Immature natural killer cell (primary cell): ENCODE data around the gene HES1. TPM values are rescaled to one million over a fixed set of nuclear protein-coding genes. Genes with fewer than 3 reads are reported as not detected.
"Not testable (repeated sequence)": the region's sequence is repeated elsewhere in the genome, so short reads cannot be mapped to it uniquely, and the experiment has no call there.

ENCODE experiments used
- DNase-seq, 3 donors: peaks; one replicate each; pipeline ENCODE4 v3.0.0; 2022; ENCODE audit warnings: mixed read lengths in 1 of 3
- H3K27ac Mint-ChIP-seq, 6 donors: one replicate each; pipeline ENCODE4 v1.8.0; 2020; ENCODE audit warnings: mixed read lengths in 6 of 6, mild to moderate bottlenecking in 5 of 6, inconsistent platforms in 4 of 6, moderate library complexity in 3 of 6
- H3K27me3 Mint-ChIP-seq, 3 donors: one replicate each; pipeline ENCODE4 v1.8.0; 2020 to 2021; ENCODE audit warnings: low read depth in 3 of 3, mild to moderate bottlenecking in 3 of 3, mixed read lengths in 3 of 3, moderate library complexity in 3 of 3, inconsistent platforms in 1 of 3
- H3K36me3 Mint-ChIP-seq, 3 donors: one replicate each; pipeline ENCODE4 v1.8.0; 2020; ENCODE audit warnings: mixed read lengths in 3 of 3, inconsistent platforms in 2 of 3, mild to moderate bottlenecking in 2 of 3
- H3K4me1 Mint-ChIP-seq, 2 donors: one replicate each; pipeline ENCODE4 v1.8.0; 2020; ENCODE audit warnings: inconsistent platforms in 2 of 2, mild to moderate bottlenecking in 2 of 2, mixed read lengths in 2 of 2, moderate library complexity in 1 of 2
- H3K4me3 Mint-ChIP-seq, 5 donors: one replicate each; pipeline ENCODE4 v1.8.0; 2020; ENCODE audit warnings: mild to moderate bottlenecking in 5 of 5, mixed read lengths in 5 of 5, inconsistent platforms in 3 of 5, moderate library complexity in 3 of 5
- H3K9me3 Mint-ChIP-seq, 6 donors: one replicate each; pipeline ENCODE4 v1.8.0; 2020; ENCODE audit warnings: mild to moderate bottlenecking in 6 of 6, mixed read lengths in 6 of 6, inconsistent platforms in 4 of 6, moderate library complexity in 3 of 6
- polyA plus RNA-seq, 3 donors: library from polyadenylated mRNA; unstranded; fragments of 300-500 nt; fragmentation: Illumina TruSeq; gene quantifications; one replicate each; pipeline ENCODE4 v1.2.3, GENCODE V29; 2021

HES1 gene
- not detected for polyA plus RNA-seq

- Mint-ChIP-seq H3K27me3 (peaks cover 51 to 65% (median 57%) of the 10 kb centered on the region in 3 donors), H3K36me3 (no peaks in the 10 kb centered on the region), H3K9me3 (peaks cover 0 to 2% (median 0%) of the 10 kb centered on the region in 6 donors), H3K4me1 (peaks cover 29 to 48% of the 10 kb centered on the region in 2 donors), H3K4me3 (peak within 1 kb of the TSS; percentile 73 to 90 (median 86)), H3K27ac (peak within 1 kb of the TSS in 5 of 6 donors; percentile 89 to 95 (median 93))
- peak in 2 of 3 donors; percentile 27 to 43 for DNase-seq
Observed at GRCh38 chr3:194135806-194136518, at the start of gene HES1. Gene HES1, plus strand, starts transcription at chr3:194136148. Its CDS starts 233 bp downstream, at chr3:194136381.

- DNase-seq = no peak
- Mint-ChIP-seq H3K4me3 (no peak overlapping the region), H3K4me1 (peaks cover 1 to 8% of the 10 kb centered on the region in 2 donors), H3K27me3 (peaks cover 2 to 12% (median 4%) of the 10 kb centered on the region in 3 donors), H3K36me3 (no peaks in the 10 kb centered on the region), H3K9me3 (peaks cover 0 to 2% (median 0%) of the 10 kb centered on the region in 6 donors), H3K27ac (no peak overlapping the region)
Observed at GRCh38 chr3:194086388-194087075, 49.4 kb upstream of the HES1 start.

GRCh38 chr3:194087280-194087679 lies 48.7 kb upstream of the HES1 start:
- Mint-ChIP-seq H3K9me3 (peaks cover 0 to 2% (median 0%) of the 10 kb centered on the region in 6 donors), H3K27me3 (peaks cover 2 to 11% (median 2%) of the 10 kb centered on the region in 3 donors), H3K27ac (no peak overlapping the region), H3K36me3 (no peaks in the 10 kb centered on the region), H3K4me1 (peaks cover 1 to 8% of the 10 kb centered on the region in 2 donors), H3K4me3 (no peak overlapping the region)
- DNase-seq = no peak

- DNase-seq = no peak
- H3K36me3 Mint-ChIP-seq = no peaks in the 10 kb centered on the region
- no peak overlapping the region for H3K4me3 Mint-ChIP-seq
- peaks cover 0 to 2% (median 0%) of the 10 kb centered on the region in 6 donors for H3K9me3 Mint-ChIP-seq
- no peak overlapping the region for H3K27ac Mint-ChIP-seq
- H3K4me1 Mint-ChIP-seq = peaks cover 1 to 8% of the 10 kb centered on the region in 2 donors
- H3K27me3 Mint-ChIP-seq = peaks cover 0 to 6% (median 0%) of the 10 kb centered on the region in 3 donors
Observed at GRCh38 chr3:194087995-194088855, 47.7 kb upstream of the HES1 start.

- Mint-ChIP-seq H3K27me3 (peaks cover 0 to 6% (median 0%) of the 10 kb centered on the region in 3 donors), H3K4me1 (peaks cover 0 to 1% of the 10 kb centered on the region in 2 donors), H3K4me3 (no peak overlapping the region), H3K9me3 (no peaks in the 10 kb centered on the region), H3K27ac (no peak overlapping the region), H3K36me3 (no peaks in the 10 kb centered on the region)
- no peak for DNase-seq
Observed at GRCh38 chr3:194089357-194090177, 46.4 kb upstream of the HES1 start.

GRCh38 chr3:194090178-194090555 lies 45.8 kb upstream of the HES1 start:
- DNase-seq, H3K4me1 Mint-ChIP-seq, H3K9me3 Mint-ChIP-seq, H3K27ac Mint-ChIP-seq, H3K27me3 Mint-ChIP-seq, H3K36me3 Mint-ChIP-seq, H3K4me3 Mint-ChIP-seq: not testable (repeated sequence)

GRCh38 chr3:194090716-194091115 lies 45.2 kb upstream of the HES1 start:
- Mint-ChIP-seq H3K4me3 (no peak overlapping the region), H3K27ac (peak overlapping the region in 1 of 6 donors; percentile 32), H3K36me3 (no peaks in the 10 kb centered on the region), H3K4me1 (no peaks in the 10 kb centered on the region), H3K27me3 (peaks cover 0 to 6% (median 0%) of the 10 kb centered on the region in 3 donors), H3K9me3 (no peaks in the 10 kb centered on the region)
- DNase-seq = no peak

- Mint-ChIP-seq H3K27me3 (peaks cover 2 to 4% (median 2%) of the 10 kb centered on the region in 3 donors), H3K27ac (peak overlapping the region in 1 of 6 donors; percentile 32), H3K4me3 (no peak overlapping the region), H3K36me3 (no peaks in the 10 kb centered on the region), H3K4me1 (no peaks in the 10 kb centered on the region), H3K9me3 (no peaks in the 10 kb centered on the region)
- DNase-seq = no peak
Observed at GRCh38 chr3:194091141-194091540, 44.8 kb upstream of the HES1 start.

- H3K27ac Mint-ChIP-seq, H3K4me3 Mint-ChIP-seq, H3K27me3 Mint-ChIP-seq, H3K9me3 Mint-ChIP-seq, H3K4me1 Mint-ChIP-seq, H3K36me3 Mint-ChIP-seq, DNase-seq: not testable (repeated sequence)
Observed at GRCh38 chr3:194091897-194092296, 44.1 kb upstream of the HES1 start.

- Mint-ChIP-seq H3K36me3 (no peaks in the 10 kb centered on the region), H3K27ac (no peak overlapping the region), H3K4me1 (no peaks in the 10 kb centered on the region), H3K9me3 (no peaks in the 10 kb centered on the region), H3K4me3 (no peak overlapping the region), H3K27me3 (peaks cover 2 to 5% (median 4%) of the 10 kb centered on the region in 3 donors)
- no peak for DNase-seq
Observed at GRCh38 chr3:194092881-194093301, 43.1 kb upstream of the HES1 start.

GRCh38 chr3:194093842-194094241 lies 42.1 kb upstream of the HES1 start:
- no peaks in the 10 kb centered on the region for H3K4me1 Mint-ChIP-seq
- H3K4me3 Mint-ChIP-seq = no peak overlapping the region
- no peaks in the 10 kb centered on the region for H3K36me3 Mint-ChIP-seq
- H3K27ac Mint-ChIP-seq = no peak overlapping the region
- peaks cover 2 to 9% (median 4%) of the 10 kb centered on the region in 3 donors for H3K27me3 Mint-ChIP-seq
- H3K9me3 Mint-ChIP-seq = no peaks in the 10 kb centered on the region
- DNase-seq = no peak

- peaks cover 2 to 14% (median 4%) of the 10 kb centered on the region in 3 donors for H3K27me3 Mint-ChIP-seq
- H3K4me3 Mint-ChIP-seq = no peak overlapping the region
- DNase-seq = no peak
- no peaks in the 10 kb centered on the region for H3K4me1 Mint-ChIP-seq
- no peak overlapping the region for H3K27ac Mint-ChIP-seq
- no peaks in the 10 kb centered on the region for H3K36me3 Mint-ChIP-seq
- no peaks in the 10 kb centered on the region for H3K9me3 Mint-ChIP-seq
Observed at GRCh38 chr3:194095464-194095863, 40.5 kb upstream of the HES1 start.

GRCh38 chr3:194095902-194096301 lies 40.0 kb upstream of the HES1 start:
- no peak for DNase-seq
- H3K27me3 Mint-ChIP-seq = peaks cover 2 to 14% (median 4%) of the 10 kb centered on the region in 3 donors
- no peaks in the 10 kb centered on the region for H3K4me1 Mint-ChIP-seq
- no peak overlapping the region for H3K27ac Mint-ChIP-seq
- no peaks in the 10 kb centered on the region for H3K36me3 Mint-ChIP-seq
- no peak overlapping the region for H3K4me3 Mint-ChIP-seq
- H3K9me3 Mint-ChIP-seq = no peaks in the 10 kb centered on the region
